ENCODE measurements around the gene FMN2.

FMN2 gene

GRCh38 chr1:240475832-240476231 lies 384.1 kb downstream of the FMN2 start:
- in situ Hi-C loops (cut with MboI; ENCODE audit: low sequenced_read_pairs): no loop called here

GRCh38 chr1:240478536-240478935 lies 386.9 kb downstream of the FMN2 start:
- in situ Hi-C loops (cut with MboI; ENCODE audit: low sequenced_read_pairs): no loop called here

GRCh38 chr1:240484804-240485443 lies 393.2 kb downstream of the FMN2 start:
- in situ Hi-C loops (cut with MboI; ENCODE audit: low sequenced_read_pairs): no loop called here

- in situ Hi-C loops (cut with MboI; ENCODE audit: low sequenced_read_pairs): no loop called here
Observed at GRCh38 chr1:240486611-240487010, 394.9 kb downstream of the FMN2 start.

- in situ Hi-C loops (cut with MboI; ENCODE audit: low sequenced_read_pairs): no loop called here
Observed at GRCh38 chr1:240487493-240487892, 395.8 kb downstream of the FMN2 start.

- in situ Hi-C loops (cut with MboI; ENCODE audit: low sequenced_read_pairs): no loop called here
Observed at GRCh38 chr1:240491156-240491555, 399.5 kb downstream of the FMN2 start.

GRCh38 chr1:240491796-240492195 lies 400.1 kb downstream of the FMN2 start:
- in situ Hi-C loops (cut with MboI; ENCODE audit: low sequenced_read_pairs): no loop called here

- in situ Hi-C loops (cut with MboI; ENCODE audit: low sequenced_read_pairs): no loop called here
Observed at GRCh38 chr1:240492832-240493440, 401.3 kb downstream of the FMN2 start.

- in situ Hi-C loops (cut with MboI; ENCODE audit: low sequenced_read_pairs): no loop called here
Observed at GRCh38 chr1:240495601-240496000, 403.9 kb downstream of the FMN2 start.

GRCh38 chr1:240496356-240496755 lies 404.7 kb downstream of the FMN2 start:
- in situ Hi-C loops (cut with MboI; ENCODE audit: low sequenced_read_pairs): no loop called here

GRCh38 chr1:240496941-240497340 lies 405.3 kb downstream of the FMN2 start:
- in situ Hi-C loops (cut with MboI; ENCODE audit: low sequenced_read_pairs): no loop called here

- in situ Hi-C loops (cut with MboI; ENCODE audit: low sequenced_read_pairs): no loop called here
Observed at GRCh38 chr1:240497908-240498307, 406.2 kb downstream of the FMN2 start.

- in situ Hi-C loops (cut with MboI; ENCODE audit: low sequenced_read_pairs): no loop called here
Observed at GRCh38 chr1:240498335-240498734, 406.7 kb downstream of the FMN2 start.

- in situ Hi-C loops (cut with MboI; ENCODE audit: low sequenced_read_pairs): no loop called here
Observed at GRCh38 chr1:240499012-240499411, 407.3 kb downstream of the FMN2 start.

GRCh38 chr1:240500647-240501046 lies 409.0 kb downstream of the FMN2 start:
- in situ Hi-C loops (cut with MboI; ENCODE audit: low sequenced_read_pairs): no loop called here

- in situ Hi-C loops (cut with MboI; ENCODE audit: low sequenced_read_pairs): no loop called here
Observed at GRCh38 chr1:240501115-240501514, 409.4 kb downstream of the FMN2 start.

GRCh38 chr1:240503036-240503435 lies 411.4 kb downstream of the FMN2 start:
- in situ Hi-C loops (cut with MboI; ENCODE audit: low sequenced_read_pairs): no loop called here

GRCh38 chr1:240503558-240503957 lies 411.9 kb downstream of the FMN2 start:
- in situ Hi-C loops (cut with MboI; ENCODE audit: low sequenced_read_pairs): no loop called here

GRCh38 chr1:240506176-240506575 lies 414.5 kb downstream of the FMN2 start:
- in situ Hi-C loops (cut with MboI; ENCODE audit: low sequenced_read_pairs): no loop called here

- in situ Hi-C loops (cut with MboI; ENCODE audit: low sequenced_read_pairs): no loop called here
Observed at GRCh38 chr1:240508201-240508600, 416.5 kb downstream of the FMN2 start.

GRCh38 chr1:240508950-240509349 lies 417.3 kb downstream of the FMN2 start:
- in situ Hi-C loops (cut with MboI; ENCODE audit: low sequenced_read_pairs): no loop called here

GRCh38 chr1:240511789-240512188 lies 420.1 kb downstream of the FMN2 start:
- in situ Hi-C loops (cut with MboI; ENCODE audit: low sequenced_read_pairs): no loop called here

GRCh38 chr1:240515505-240515904 lies 423.8 kb downstream of the FMN2 start:
- in situ Hi-C loops (cut with MboI; ENCODE audit: low sequenced_read_pairs): no loop called here
